Calu3 (cell line): ENCODE measurements around the gene EFCAB5. TPM values are rescaled to one million over a fixed set of nuclear protein-coding genes. Genes with fewer than 3 reads are reported as not detected.

ENCODE experiments used
- BruUV-seq: library from RNA; stranded (reverse); fragments of 400-500 nt; replicated peaks from 2 replicates; lab custom pipeline; 2021; lab: Mats Ljungman, UMichigan
- CTCF ChIA-PET: fragments of 300-600 bp; sonication (Branson Sonifier 250); formaldehyde crosslinking; loops from one replicate; lab custom pipeline; 2022; ENCODE audit warnings: antibody characterized with exemption; lab: Charles Lee
- DNase-seq: peaks from one replicate; pipeline ENCODE4 v3.0.0; 2022
- H3K27ac Mint-ChIP-seq: one replicate; pipeline ENCODE4 v1.8.0; 2022; ENCODE audit warnings: mixed read lengths; ENCODE audit not compliant: unreplicated experiment
- H3K27me3 Mint-ChIP-seq: one replicate; pipeline ENCODE4 v1.8.0; 2022; ENCODE audit warnings: mixed read lengths; ENCODE audit not compliant: unreplicated experiment
- H3K36me3 Mint-ChIP-seq: one replicate; pipeline ENCODE4 v1.8.0; 2022; ENCODE audit warnings: mild to moderate bottlenecking, moderate library complexity, mixed read lengths; ENCODE audit not compliant: insufficient read depth, unreplicated experiment
- H3K4me1 Mint-ChIP-seq: one replicate; pipeline ENCODE4 v1.8.0; 2022; ENCODE audit warnings: mild to moderate bottlenecking, low read depth, mixed read lengths; ENCODE audit not compliant: unreplicated experiment
- H3K4me3 Mint-ChIP-seq: one replicate; pipeline ENCODE4 v1.8.0; 2022; ENCODE audit warnings: mild to moderate bottlenecking, low read depth, moderate library complexity, mixed read lengths; ENCODE audit not compliant: unreplicated experiment
- H3K9me3 Mint-ChIP-seq: one replicate; pipeline ENCODE4 v1.8.0; 2022; ENCODE audit warnings: low read depth, mixed read lengths; ENCODE audit not compliant: unreplicated experiment
- CTCF ChIP-seq: fragments of 200-600 bp; IDR thresholded peaks from one replicate; pipeline ENCODE4 v1.8.0; 2022; ENCODE audit warnings: antibody characterized with exemption; ENCODE audit not compliant: unreplicated experiment
- intact Hi-C: fragments of 100-400 bp; cut with micrococcal nuclease; formaldehyde crosslinking; loops from one replicate; pipeline ENCODE4 v1.10.0; 2022; ENCODE audit not compliant: unreplicated experiment
- total RNA-seq: library from RNA; stranded (reverse); gene quantifications from 2 replicates; pipeline ENCODE4 v1.2.3, GENCODE V29; 2022

EFCAB5 gene
- total RNA-seq, 1 experiment from 2014 or later: 0.50 TPM

- H3K4me3 Mint-ChIP-seq: no peak overlapping the region
- no peak overlapping the region for H3K27ac Mint-ChIP-seq
- no TSS peak for BruUV-seq
- TF ChIP-seq CTCF: no peak
- CTCF ChIA-PET: interaction anchor here (0.8 to 1.1 kb wide), 2 partner anchors 10 to 255 kb away, joined by 3 to 5 read pairs; no protein-coding TSS in a partner anchor
- intact Hi-C loops: no loop called here
- no peaks in the 10 kb centered on the region for H3K4me1 Mint-ChIP-seq
- peaks cover 10% of the 10 kb centered on the region for H3K9me3 Mint-ChIP-seq
- H3K36me3 Mint-ChIP-seq: no peaks in the 10 kb centered on the region
- H3K27me3 Mint-ChIP-seq: peaks cover 50% of the 10 kb centered on the region
- no peak for DNase-seq
Measured at GRCh38 chr17:30062372-30062771, 120.9 kb downstream of the EFCAB5 start.

- peaks cover 56% of the 10 kb centered on the region for H3K27me3 Mint-ChIP-seq
- BruUV-seq: no TSS peak
Measured at GRCh38 chr17:30064738-30065137, 123.3 kb downstream of the EFCAB5 start.

GRCh38 chr17:30068465-30068864 lies 127.0 kb downstream of the EFCAB5 start:
- Mint-ChIP-seq H3K4me1 (no peaks in the 10 kb centered on the region), H3K27me3 (peaks cover 33% of the 10 kb centered on the region), H3K4me3 (no peak overlapping the region), H3K27ac (no peak overlapping the region), H3K36me3 (no peaks in the 10 kb centered on the region), H3K9me3 (peaks cover 10% of the 10 kb centered on the region)
- no peak for TF ChIP-seq CTCF
- DNase-seq: no peak
- BruUV-seq: no TSS peak
- CTCF ChIA-PET: no interaction called here
- intact Hi-C loops: no loop called here

More at GRCh38 chr17:30064738-30065137, 123.3 kb downstream of the EFCAB5 start:
- CTCF ChIA-PET: no interaction called here
- intact Hi-C loops: no loop called here
- no peaks in the 10 kb centered on the region for H3K36me3 Mint-ChIP-seq
- no peaks in the 10 kb centered on the region for H3K4me1 Mint-ChIP-seq
- DNase-seq: no peak
- H3K27ac Mint-ChIP-seq: no peak overlapping the region
- TF ChIP-seq CTCF: no peak
- peaks cover 10% of the 10 kb centered on the region for H3K9me3 Mint-ChIP-seq
- H3K4me3 Mint-ChIP-seq: no peak overlapping the region

GRCh38 chr17:30074254-30074653 lies 132.8 kb downstream of the EFCAB5 start:
- intact Hi-C loops: no loop called here
- H3K27ac Mint-ChIP-seq: no peak overlapping the region
- DNase-seq: no peak
- no peak for TF ChIP-seq CTCF
- no peaks in the 10 kb centered on the region for H3K9me3 Mint-ChIP-seq
- BruUV-seq: no TSS peak
- H3K4me3 Mint-ChIP-seq: no peak overlapping the region
- H3K4me1 Mint-ChIP-seq: no peaks in the 10 kb centered on the region
- H3K36me3 Mint-ChIP-seq: no peaks in the 10 kb centered on the region
- CTCF ChIA-PET: no interaction called here
- H3K27me3 Mint-ChIP-seq: peaks cover 64% of the 10 kb centered on the region
